ENCODE measurements around the gene TSKS. TPM values are rescaled to one million over a fixed set of nuclear protein-coding genes. Genes with fewer than 3 reads are reported as not detected.

Gene TSKS
- total and polyA plus RNA-seq, 11 donors, result 0.23 to 0.77 (median 0.40) TPM; not detected in 3

- no peaks in the 10 kb centered on the region for H3K9me3 ChIP-seq
- WGBS, 4 donors, result 72 to 83% (median 77%) methylated on average over 9 of the region's 9 CpGs
- no peaks in the 10 kb centered on the region for H3K27me3 ChIP-seq
- ATAC-seq (peak in 3 of 4 donors; percentile 12 to 56 (median 23)), DNase-seq (no peak)
- peak overlapping the region in 1 of 12 donors; percentile 24 for H3K27ac ChIP-seq
- H3K4me3 ChIP-seq, result no peak overlapping the region
- intact Hi-C loops (cut with DNase I), result no loop called here
- TF ChIP-seq, protein P1, sequence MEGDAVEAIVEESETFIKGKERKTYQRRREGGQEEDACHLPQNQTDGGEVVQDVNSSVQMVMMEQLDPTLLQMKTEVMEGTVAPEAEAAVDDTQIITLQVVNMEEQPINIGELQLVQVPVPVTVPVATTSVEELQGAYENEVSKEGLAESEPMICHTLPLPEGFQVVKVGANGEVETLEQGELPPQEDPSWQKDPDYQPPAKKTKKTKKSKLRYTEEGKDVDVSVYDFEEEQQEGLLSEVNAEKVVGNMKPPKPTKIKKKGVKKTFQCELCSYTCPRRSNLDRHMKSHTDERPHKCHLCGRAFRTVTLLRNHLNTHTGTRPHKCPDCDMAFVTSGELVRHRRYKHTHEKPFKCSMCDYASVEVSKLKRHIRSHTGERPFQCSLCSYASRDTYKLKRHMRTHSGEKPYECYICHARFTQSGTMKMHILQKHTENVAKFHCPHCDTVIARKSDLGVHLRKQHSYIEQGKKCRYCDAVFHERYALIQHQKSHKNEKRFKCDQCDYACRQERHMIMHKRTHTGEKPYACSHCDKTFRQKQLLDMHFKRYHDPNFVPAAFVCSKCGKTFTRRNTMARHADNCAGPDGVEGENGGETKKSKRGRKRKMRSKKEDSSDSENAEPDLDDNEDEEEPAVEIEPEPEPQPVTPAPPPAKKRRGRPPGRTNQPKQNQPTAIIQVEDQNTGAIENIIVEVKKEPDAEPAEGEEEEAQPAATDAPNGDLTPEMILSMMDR (IDR thresholded peaks at IDR 0.05), result no peak
- no peak for TF ChIP-seq POLR2A (IDR thresholded peaks at IDR 0.05)
- peaks cover 0 to 18% (median 5%) of the 10 kb centered on the region in 12 donors for H3K4me1 ChIP-seq
- peaks cover 0 to 89% (median 61%) of the 10 kb centered on the region in 9 donors for H3K36me3 ChIP-seq
Measured at GRCh38 chr19:49786376-49786820, 23.3 kb upstream of the TSKS start.

DNA sequence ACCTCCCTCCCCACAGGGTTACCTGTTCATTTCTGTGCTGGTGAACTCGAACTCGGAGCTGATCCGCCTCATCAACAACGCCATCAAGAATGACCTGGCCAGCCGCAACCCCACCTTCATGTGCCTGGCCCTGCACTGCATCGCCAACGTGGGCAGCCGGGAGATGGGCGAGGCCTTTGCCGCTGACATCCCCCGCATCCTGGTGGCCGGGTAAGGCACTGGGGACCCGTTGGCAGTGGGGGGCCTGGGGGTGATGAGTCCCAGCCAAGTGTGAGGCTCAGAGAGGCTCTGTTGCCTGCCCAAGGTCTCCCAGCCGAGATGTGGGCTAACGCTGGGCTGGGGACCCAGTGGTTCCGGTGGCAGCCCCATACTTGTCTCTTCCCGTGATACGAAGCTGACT lies 19.4 kb upstream of the TSKS start:
- Histone ChIP-seq H3K36me3 (peaks cover 0 to 60% (median 43%) of the 10 kb centered on the region in 9 donors), H3K27me3 (no peaks in the 10 kb centered on the region), H3K9me3 (no peaks in the 10 kb centered on the region), H3K27ac (no peak overlapping the region), H3K4me3 (no peak overlapping the region), H3K4me1 (peaks cover 0 to 27% (median 0%) of the 10 kb centered on the region in 12 donors)
- ATAC-seq, result no peak
- 94 to 97% (median 96%) methylated on average over 5 to 18 of the region's 18 CpGs for WGBS, 4 donors
- intact Hi-C loops (cut with DNase I), result no loop called here
- TF ChIP-seq, protein P1 (IDR thresholded peaks at IDR 0.05), result no peak
- no peak for TF ChIP-seq POLR2A (IDR thresholded peaks at IDR 0.05)
- DNase-seq, result no peak

DNA sequence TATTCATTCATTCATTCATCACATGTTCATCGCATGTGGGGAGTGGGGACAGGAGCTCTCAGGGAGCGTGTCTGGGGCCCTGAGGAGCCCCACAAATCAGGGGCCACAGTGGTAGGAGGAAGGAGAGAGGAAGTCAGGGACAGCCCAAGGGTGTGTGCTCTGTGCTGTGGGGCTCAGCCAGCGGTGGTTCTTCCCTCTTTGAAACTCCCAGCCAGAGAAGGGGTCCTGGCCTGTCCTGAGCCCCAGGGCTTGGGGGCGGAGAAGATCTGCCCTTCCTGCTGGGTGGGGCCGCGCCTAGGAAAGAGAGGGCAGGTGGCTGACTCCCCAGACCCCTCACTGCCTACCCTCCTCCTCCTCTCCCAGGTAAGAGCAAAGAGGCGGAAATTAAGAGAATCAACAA lies 18.3 kb upstream of the TSKS start:
- WGBS, 4 donors, result 91 to 97% (median 96%) methylated on average over 7 of the region's 7 CpGs
- Histone ChIP-seq H3K36me3 (peaks cover 0 to 49% (median 37%) of the 10 kb centered on the region in 9 donors), H3K9me3 (no peaks in the 10 kb centered on the region), H3K4me3 (no peak overlapping the region), H3K27ac (peak overlapping the region in 1 of 12 donors; percentile 42), H3K27me3 (no peaks in the 10 kb centered on the region), H3K4me1 (peaks cover 0 to 23% (median 0%) of the 10 kb centered on the region in 12 donors)
- intact Hi-C loops (cut with DNase I), result no loop called here
- ATAC-seq (peak in 1 of 4 donors; percentile 44), DNase-seq (no peak)
- TF ChIP-seq POLR2A (IDR thresholded peaks at IDR 0.05), result no peak
- TF ChIP-seq, protein P1 (IDR thresholded peaks at IDR 0.05), result no peak

DNA sequence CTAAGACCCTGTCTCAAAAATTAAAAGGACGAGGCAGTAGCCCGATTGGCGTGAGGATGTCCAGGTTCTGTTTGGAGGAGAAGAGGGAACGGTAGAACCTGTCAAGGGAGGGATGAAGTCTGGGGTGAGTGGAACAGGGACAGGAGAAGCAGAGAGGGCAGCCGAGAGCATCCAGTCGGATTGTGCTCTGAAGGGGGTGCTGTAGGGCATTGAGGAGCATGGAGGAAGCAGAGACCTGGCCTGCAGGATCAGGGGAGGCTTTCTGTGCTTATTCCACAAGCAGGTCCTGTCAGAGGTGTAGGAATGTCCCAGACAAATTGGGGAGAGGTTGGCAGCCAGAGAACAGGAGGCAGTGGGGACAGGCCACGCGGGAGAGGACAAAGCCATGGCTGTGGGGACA lies 17.8 kb upstream of the TSKS start:
- no peak for TF ChIP-seq POLR2A (IDR thresholded peaks at IDR 0.05)
- TF ChIP-seq, protein P1 (IDR thresholded peaks at IDR 0.05), result no peak
- H3K36me3 ChIP-seq, result peaks cover 0 to 47% (median 41%) of the 10 kb centered on the region in 9 donors
- H3K4me3 ChIP-seq, result no peak overlapping the region
- H3K27me3 ChIP-seq, result no peaks in the 10 kb centered on the region
- H3K4me1 ChIP-seq, result peaks cover 0 to 21% (median 0%) of the 10 kb centered on the region in 12 donors
- no peaks in the 10 kb centered on the region for H3K9me3 ChIP-seq
- intact Hi-C loops (cut with DNase I), result no loop called here
- 87 to 91% (median 90%) methylated on average over 8 of the region's 8 CpGs for WGBS, 4 donors
- ATAC-seq (no peak), DNase-seq (no peak)
- H3K27ac ChIP-seq, result peak overlapping the region in 1 of 12 donors; percentile 42
